Stimulated activated CD4-positive, alpha-beta T cell treated with anti-CD3 and anti-CD28 coated beads, Interleukin-2, amount 100 ng/mL, for 48 hours (primary cell): ENCODE measurements around the gene STRN.
A peak's percentile ranks its signal among the peaks of the same experiment; 100 is the strongest.
"Not testable (repeated sequence)": the region's sequence is repeated elsewhere in the genome, so short reads cannot be mapped to it uniquely, and the experiment has no call there.

Source experiments
- DNase-seq, 2 donors: peaks; one replicate each; pipeline ENCODE4 v3.0.0-alpha.2; 2020

Gene STRN, protein sequence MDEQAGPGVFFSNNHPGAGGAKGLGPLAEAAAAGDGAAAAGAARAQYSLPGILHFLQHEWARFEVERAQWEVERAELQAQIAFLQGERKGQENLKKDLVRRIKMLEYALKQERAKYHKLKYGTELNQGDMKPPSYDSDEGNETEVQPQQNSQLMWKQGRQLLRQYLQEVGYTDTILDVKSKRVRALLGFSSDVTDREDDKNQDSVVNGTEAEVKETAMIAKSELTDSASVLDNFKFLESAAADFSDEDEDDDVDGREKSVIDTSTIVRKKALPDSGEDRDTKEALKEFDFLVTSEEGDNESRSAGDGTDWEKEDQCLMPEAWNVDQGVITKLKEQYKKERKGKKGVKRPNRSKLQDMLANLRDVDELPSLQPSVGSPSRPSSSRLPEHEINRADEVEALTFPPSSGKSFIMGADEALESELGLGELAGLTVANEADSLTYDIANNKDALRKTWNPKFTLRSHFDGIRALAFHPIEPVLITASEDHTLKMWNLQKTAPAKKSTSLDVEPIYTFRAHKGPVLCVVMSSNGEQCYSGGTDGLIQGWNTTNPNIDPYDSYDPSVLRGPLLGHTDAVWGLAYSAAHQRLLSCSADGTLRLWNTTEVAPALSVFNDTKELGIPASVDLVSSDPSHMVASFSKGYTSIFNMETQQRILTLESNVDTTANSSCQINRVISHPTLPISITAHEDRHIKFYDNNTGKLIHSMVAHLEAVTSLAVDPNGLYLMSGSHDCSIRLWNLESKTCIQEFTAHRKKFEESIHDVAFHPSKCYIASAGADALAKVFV

DNA sequence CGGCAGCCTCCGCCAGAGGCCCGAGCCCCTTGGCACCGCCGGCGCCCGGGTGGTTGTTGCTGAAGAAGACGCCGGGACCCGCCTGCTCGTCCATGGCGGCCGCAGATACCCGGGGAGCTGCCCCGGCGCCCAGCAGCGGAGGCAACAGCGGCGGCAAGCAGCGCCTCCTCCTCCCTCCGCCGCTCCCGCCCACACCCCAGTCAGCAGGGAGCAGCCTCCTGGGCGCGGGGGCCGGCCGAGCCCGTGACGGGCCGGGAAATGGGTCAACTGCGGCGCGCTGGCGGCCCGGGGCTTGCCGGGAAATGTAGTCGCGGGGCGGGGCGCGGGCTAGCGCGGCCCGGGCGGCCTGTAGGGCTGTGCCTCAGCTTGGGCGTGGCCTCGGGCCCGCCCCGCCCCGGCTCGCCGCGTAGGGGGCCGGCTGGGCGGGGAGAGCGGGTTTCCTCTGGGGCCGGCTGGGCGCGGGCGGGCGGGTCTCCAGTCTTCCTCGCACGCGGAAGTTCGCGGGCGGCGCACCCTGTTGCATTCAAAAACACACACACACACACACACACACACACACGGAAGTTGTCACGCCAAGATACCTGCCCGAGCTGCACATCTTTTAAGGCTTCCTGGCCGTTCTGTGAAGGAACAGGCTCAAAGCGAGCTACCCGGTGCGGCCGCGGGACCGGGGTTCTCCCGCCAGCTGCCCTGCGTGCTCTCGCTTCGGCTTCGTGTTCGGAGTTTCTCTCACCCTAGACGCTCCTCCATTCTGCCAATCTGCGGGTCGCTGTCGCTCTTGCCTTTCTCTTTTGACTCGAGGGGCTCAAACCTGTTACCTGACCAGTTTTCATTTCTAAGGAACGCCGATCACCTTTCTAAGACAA lies at the start of gene STRN:
STRN (minus strand) TSS at position 167 of the 866 bp plus-strand sequence; CDS start at position 94, 73 bp downstream.
- peak; percentile 94 to 96 for DNase-seq

DNA sequence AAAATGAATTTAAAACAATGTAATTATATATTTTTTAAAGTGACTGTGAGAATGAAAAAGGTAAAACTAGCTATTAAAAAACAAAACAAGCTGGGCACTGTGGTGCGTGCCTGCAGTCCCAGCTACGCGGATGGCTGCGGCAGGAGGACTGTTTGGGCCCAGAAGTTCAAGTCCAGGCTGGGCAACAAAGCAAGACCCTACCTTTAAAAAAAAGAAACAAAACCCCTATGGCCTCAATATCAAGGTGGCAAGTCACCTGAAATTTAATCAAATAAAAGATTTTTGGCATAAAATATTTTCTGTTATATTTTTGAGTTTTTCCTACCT lies 46.9 kb upstream of the STRN start:
- no peak for DNase-seq

DNA sequence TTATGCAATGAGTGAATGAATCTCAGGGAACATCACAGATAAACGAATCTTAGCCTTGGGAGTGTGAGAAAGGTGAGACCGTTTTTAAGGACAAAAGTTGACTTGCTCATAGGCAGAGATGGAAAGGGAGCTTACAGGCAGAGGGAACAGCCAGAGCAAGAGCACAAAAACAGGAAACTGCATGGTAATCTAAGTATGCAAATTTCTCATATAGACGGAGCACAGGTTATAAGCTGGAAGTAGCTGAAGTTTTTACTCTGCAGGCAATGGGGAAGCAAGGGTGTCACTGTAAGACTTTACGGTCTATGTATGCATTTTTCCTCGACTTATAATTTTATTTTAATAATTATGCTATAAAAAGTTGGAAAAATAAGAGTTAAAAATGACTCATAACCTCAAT lies 44.8 kb upstream of the STRN start:
- no peak for DNase-seq

DNA sequence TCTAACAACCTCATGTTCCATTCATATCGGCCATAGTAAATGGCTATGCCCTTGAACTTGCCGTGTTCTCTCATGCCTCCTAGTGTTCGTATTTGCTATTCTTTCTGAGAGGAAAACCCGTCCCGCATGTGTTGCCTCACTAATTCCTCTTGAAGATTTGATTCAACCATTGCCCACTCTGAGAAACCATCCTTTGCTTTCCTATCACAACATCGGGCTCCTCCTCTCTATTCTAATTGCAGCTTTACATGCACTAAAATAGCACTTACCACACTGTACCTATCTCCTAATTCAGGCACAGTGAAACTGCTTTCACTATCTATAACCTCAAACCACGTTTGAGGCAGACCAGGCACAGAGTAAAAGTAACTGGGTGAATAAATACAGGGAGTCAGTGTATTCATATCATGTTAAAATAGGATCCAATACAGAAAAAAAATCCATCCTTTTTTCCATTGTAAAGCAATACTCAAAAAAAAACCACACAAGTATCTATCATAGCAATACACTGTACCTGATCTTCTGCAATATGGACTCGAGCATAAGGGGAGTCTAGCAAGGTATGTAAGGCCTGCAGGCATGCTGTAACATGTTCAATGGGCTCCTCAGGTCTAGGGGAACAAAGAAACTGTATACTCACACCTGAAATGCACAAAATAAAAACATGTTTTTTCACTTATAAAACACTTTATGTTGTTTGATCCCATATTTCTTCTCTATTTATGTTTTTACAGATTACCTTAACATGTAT lies 39.0 kb upstream of the STRN start:
- peak in 1 of 2 donors; percentile 5 for DNase-seq

DNA sequence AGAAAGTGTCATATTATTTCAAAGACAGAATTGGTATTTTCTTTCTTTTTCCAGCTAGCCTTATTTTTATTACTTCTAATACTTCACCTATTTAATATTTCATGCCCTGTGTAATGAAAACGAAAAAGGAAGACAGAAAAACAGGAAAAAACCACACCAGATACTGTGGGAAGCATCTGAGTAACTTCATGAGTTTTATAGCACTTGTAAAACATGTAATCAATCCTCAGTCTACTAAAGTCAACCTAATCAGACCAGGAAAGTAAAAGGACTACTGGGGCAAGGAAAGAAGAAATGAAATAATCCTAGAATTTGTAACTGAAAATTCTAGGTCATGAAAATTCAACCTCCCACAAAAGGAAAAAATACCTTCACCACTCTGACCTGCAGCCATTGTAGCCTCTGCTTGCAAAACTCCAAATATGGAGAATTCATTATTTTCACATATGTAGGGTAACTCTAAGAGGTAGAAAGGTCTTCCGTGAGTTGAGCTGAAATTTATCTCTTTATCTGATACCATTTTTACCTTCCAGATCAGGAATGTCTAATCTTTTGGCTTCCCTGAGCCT lies 34.7 kb upstream of the STRN start:
- no peak for DNase-seq

DNA sequence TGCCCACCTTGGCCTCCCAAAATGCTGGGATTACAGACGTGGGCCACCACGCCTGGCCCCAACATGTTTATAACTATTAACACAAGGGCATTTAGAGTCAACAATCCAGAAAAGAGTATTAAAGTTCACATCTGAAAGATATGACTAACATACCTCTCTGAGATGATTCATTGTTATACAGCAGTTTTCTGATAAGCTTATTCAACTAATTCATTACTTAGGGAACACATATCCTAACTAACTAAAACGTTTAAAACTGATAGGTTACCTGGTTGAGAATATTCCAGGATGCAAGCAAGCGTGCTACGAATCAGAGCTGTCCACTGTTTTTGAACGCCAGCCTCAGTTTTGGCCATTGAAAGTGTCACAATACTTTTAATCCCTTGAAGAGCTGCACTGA lies 34.0 kb upstream of the STRN start:
- no peak for DNase-seq

DNA sequence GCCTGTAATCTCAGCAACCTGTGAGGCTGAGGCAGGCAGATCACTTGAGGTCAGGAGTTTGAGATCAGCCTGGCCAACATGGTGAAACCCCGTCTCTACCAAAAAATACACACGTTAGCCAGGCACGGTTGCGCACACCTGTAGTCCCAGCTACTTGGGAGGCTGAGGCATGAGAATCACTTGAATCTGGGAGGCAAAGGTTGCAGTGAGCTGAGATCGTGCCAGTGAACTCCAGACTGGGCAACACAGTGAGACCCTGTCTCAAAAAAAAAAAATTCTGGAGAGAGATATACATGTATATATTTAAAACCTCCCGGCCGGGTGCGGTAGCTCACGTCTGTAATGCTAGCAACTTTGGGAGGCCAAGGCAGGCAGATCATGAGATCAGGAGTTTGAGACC lies 33.1 kb upstream of the STRN start:
- DNase-seq: not testable (repeated sequence)

DNA sequence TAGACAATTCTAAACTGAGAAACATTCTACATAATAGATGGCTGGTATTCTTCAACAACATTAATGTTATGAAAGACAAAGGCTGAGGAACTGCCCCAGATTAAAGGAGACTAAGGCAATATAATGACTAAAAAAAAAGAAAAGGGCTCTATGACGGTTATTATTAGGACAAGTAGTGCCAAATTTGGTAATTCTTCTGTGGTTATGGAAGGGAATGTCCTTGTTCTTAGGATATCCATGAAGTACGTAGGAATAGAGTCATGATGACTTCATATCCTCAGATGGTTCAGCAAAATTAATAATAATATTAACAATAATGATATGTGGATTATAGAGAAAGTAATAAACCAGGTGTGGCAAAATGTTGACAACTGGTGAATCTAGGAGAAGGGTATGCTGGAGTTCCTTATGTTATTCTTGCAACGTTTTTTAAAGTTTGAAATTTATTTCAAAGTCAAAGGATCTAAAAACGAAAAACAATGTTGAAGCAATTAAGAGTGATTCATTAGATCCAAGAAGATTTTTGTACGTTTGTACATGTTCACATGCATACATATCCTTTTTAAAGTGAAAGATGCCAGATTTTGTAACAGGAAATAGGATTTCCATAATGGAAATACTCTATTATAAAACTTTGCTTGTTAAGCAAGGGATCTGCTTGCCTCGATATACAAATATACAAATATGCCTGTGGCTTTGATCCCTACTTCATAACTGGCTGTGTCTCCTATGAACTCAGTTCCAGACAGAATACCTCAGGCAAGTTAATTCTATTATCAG lies 27.7 kb upstream of the STRN start:
- no peak for DNase-seq

DNA sequence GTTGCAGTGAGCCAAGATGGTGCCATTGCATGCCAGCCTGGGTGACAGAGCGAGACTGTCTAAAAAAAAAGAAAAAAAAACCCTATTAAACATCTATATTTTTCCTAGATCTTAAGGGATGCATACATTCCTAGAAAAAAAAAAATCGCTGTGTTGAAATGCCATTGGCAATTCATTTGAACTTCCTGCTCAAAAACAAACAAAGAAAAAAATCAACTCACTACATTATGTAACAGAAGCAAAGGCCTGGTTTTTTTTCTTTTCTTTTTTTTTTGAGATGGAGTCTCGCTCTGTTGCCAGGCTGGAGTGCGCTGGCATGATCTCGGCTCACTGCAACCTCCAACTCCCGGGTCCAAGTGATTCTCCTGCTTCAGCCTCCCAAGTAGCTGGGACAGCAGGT lies 21.7 kb upstream of the STRN start:
- DNase-seq: no peak

DNA sequence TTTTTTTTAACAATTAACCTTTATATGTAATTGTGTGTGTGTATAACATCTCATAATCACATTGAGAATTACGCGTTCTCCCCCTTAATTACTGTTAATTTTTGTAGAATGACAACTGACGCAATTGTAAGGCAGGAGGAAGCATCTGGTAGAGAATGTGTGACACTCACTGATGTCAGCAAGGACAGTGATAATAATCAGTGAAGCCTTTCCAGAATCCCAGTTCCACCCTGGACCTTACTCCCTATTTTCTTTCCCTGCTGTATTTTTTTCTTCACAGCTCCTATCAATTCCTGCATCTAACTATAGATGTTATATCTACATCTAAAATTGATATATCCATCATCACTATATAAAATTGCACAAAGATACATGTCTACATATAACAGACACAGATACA lies 16.1 kb upstream of the STRN start:
- no peak for DNase-seq

DNA sequence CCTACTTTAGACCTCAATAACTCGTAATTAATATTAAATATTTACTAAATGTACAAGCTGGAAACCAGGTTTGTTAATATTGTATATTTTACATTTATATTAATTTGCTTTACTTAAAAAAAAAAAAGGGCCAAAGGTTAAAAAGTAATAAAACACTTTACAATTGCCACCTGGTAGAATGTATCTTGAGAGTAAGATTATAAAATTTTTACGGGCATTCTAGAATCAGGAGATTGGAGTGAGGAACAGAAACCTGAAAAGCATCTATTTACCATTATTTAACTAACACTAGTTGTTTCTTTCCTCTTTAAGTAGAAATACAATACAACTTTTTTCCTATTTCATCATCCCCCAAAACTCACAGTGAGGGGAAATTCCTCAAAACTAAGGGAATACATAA lies 15.6 kb upstream of the STRN start:
- DNase-seq: no peak

DNA sequence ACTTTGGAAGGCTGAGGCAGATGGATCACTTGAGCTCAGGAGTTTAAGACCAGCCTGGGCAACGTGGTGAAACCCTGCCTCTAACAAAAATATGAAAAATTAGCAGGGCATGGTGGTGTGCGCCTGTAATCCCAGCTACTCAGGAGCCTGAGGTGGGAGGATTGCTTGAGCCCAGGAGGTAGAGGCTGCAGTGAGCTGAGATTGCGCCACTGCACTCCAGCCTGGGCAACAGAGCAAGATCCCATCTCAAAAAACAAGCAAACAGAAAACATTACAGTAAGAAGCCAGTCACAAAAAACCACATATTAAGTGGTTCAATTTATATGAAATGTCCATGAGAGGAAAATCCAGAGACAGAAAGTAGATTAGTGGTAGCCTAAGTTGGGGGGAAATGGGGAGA lies 12.7 kb upstream of the STRN start:
- not testable (repeated sequence) for DNase-seq

DNA sequence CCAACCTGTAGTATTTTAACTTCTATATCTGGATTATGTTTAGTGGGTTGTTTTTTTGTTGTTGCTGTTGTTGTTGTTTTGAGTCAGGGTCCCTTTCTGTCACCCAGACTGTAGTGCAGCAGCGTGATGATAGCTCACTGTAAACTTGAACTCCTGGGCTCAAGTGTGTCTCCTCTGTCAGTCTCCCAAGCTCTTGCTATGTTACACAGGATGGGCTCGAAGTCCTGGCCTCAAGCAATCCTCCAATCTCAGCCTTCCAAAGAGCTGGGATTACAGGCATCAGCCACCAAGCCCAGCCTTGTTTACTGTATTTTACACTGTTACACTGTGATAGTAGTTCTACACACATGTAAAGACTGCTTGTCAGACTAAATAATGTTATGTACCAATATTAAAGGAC lies 9.7 kb upstream of the STRN start:
- DNase-seq: no peak

DNA sequence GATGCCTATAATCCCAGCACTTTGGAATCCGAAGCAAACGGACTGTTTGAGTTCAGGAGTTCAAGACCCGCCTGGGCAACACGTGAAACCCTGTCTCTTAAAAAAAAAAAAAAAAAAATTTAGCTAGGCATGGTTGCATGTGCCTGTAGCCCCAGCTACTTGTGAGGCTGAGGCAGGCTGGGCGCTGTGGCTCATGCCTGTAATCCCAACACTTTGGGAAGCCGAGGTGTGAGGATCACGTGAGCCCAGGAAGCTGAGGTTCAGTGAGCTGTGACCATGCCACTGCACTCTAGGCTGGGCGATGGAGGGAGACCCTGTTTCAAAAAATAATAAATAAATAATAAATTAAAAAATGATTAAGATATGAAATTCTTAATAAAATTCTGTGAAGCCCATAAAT lies 9.0 kb upstream of the STRN start:
- no peak for DNase-seq

DNA sequence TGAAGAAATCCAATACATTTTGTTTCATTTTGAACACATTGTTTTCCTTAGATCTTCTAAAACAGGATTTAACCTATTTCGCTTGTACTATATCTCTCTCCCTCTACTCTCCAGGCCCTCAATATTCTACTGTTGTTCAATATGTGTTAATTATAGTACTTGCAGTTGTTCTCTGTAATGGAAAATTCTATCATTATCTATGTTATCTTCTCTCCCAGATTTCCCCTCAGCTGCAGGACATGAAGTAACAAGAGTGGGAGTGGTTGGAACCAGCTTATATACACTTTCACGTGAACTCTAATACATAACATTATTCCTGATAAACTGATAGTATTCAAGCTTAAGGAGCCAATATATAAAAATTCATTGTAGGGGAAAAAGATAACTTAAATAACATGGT lies 7.0 kb upstream of the STRN start:
- DNase-seq: no peak

DNA sequence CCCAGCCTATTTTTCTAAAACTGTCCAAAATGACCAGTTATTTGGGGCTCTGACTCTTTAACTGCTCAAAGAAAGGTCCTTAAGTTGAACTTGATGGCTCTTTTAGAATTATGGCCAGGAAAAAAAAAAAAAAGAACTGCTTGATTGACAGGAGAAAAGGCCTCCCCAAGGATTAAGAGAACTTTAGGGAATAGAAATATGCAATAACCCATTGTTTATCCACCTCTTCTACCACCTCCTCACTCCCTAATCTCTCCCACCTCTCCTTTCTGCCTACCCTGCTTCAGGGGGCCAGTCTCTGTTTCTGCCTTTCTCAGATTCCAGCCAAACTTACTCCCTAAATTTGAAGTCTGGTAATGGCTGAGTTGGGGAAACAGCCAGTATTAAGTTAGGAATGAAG lies 5.7 kb upstream of the STRN start:
- no peak for DNase-seq

DNA sequence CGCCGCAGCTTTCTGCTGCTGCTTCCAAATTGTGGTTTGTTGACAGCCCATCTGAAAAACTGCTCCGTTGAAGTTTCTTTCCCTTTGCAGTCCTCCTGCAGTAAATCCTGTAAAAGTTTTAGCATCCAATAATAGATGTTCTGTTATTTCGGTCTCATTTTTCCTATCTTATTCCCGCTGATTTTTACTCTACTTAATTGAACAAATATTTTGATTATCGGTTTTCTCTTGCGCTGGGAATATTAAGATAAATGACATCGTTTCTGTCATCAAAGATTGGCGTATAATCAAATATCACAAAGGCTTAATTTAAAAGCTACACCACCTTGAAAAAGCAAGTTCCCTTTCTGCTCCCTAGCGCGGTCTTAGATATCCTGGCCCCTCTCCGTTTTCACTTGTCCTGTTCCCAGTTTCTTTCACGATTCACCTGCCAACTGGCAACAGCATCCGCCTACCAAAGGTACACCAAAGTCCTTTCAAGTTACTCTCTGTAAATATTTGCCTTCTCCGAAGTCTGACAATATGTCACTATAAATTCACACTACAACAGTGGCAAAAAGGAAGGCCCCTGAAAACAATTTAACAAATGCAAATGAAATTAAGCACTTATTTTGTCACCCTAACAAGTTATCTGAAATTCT lies 1.0 kb upstream of the STRN start:
- DNase-seq: no peak

DNA sequence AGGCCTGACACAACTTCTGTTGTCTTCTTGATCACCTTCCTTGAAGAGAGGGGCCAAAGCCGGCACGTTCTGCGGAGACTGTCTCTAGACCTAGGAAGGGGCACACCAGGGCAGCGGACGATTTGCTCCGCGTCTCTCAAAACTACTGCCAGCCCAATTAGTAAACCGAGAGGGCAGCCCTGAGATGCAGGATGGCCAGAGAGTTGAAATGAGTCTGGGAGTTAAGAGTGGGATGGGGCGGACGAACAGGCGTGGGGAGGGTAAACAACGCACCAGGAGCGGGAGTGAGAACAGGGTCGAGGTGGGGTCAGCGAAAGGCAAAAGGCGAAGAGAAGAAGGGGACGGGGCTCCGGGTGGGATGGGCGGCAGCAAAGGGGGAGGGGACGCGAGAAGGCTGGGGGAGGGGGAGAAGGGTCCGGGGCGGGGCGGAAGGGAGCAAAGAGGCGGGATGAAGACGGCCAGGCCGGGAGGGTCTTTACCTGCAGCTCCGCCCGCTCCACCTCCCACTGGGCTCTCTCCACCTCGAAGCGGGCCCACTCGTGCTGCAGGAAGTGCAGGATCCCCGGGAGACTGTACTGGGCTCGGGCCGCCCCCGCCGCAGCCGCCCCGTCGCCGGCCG lies 476 bp downstream of the STRN start:
- DNase-seq: peak; percentile 11 to 32

DNA sequence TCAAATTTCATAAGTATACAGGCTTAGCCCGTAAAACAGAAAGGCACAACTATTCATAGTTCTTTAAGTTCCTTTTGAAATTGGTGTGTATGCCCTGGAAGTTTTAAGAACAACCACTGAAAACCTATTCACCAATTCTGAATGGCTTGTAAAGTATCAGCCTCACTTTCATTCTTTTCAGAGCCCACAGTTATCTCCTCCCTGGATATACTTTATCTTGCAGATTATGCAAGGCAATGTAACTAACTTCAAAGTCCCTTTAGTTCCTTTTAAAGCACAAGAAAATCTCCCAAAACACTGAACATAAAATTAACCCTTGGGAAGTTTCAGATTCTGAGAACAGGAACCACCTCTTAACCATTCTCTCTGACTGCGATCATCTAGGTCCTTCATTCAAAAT lies 1.1 kb downstream of the STRN start:
- DNase-seq: no peak

DNA sequence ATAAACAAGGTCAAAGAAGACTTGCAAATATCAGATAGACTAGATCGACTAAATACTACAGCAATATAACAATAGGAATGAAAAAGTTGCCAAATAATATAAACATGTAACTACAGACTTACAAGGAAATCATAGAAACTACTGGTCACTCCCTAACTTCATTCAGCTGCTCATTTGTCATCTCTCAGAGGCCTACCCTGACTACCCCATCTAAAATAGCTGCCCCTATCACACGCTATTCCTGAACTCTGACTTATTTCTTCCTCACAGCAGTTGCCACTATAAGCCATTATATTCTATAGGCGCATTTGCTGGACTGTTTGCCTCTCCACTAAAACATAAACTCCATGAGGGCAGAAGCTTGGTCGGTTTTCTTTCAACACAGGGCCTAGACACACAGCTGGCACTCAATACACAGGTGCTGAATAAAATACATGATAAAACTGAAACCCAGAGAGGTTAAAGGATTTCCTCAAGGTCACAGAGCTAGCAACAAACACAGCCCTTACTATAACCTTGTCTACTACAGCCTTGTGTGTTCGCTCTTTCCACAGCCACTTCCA lies 1.8 kb downstream of the STRN start:
- no peak for DNase-seq
